Stimulated activated CD8-positive, alpha-beta memory T cell treated with anti-CD3 and anti-CD28 coated beads, Interleukin-15, amount 100 ng/mL, for 1 hour (primary cell): Measurements from ENCODE around the gene ANTXR2.
"Not testable (repeated sequence)": the region's sequence is repeated elsewhere in the genome, so short reads cannot be mapped to it uniquely, and the experiment has no call there.

Experiments used
- DNase-seq: peaks from one replicate; pipeline ENCODE4 v3.0.0-alpha.2; 2020; ENCODE audit warnings: low read depth

ANTXR2 gene

DNA sequence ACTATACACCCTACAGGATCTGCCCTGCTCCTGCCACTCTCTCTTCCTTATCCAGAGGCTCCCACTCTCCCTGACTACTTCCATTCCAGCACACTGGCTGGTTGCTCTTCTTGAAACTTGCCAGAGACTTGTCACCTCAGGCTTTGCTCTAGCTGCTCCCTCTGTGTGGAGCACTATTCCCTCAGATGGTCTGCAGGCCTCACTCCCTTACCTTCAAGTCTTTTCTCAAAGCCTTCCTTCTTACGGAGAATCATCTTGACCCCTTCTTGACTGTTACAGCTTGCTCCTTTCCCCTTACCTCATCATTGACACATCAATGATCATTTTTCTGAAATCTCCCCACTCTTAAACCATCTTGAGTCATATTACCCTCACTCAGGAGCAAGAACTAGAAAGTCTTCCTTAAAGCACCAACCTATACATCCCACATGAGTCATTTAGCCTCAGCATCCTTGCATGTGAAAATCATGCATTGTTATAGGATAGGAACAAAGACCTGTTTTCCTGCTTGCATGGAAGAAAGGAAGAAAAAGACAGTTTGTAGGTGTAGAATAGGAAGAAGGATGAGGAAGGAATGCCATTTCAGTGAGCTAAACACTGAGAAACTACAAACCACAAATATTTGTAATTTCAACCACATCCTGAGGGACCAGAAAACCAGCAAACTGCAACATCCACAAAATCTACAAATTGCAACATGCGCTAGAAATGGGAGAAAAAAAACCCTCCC, 55.7 kb downstream of the ANTXR2 start:
- no peak for DNase-seq

DNA sequence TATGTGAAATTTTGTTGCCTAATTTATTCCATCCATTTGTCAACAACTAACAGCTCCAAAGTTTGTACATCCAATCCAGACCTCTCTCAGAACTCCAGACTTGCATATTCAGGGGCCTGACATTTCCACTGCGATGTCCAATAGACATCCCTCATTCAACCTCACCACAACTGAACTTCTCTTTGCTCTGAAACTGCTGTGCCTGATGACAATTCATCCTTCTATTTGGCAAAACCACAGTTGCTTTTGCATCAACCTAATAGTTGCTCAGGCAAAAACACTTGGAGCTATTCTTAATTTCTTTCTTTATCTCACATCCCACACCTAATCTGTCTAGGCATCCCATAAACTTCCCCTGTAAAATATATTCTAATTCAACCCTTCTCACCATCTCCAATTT, 56.5 kb downstream of the ANTXR2 start:
- DNase-seq, result no peak

- DNase-seq, result no peak
These were observed 57.4 kb downstream of the ANTXR2 start for GRCh38 chr4:80015407-80016189.

GRCh38 chr4:80014531-80014930, 58.5 kb downstream of the ANTXR2 start:
- no peak for DNase-seq

GRCh38 chr4:80012291-80012690, 60.7 kb downstream of the ANTXR2 start:
- DNase-seq, result no peak

- DNase-seq, result no peak
These were observed 61.3 kb downstream of the ANTXR2 start for GRCh38 chr4:80011636-80012236.

DNA sequence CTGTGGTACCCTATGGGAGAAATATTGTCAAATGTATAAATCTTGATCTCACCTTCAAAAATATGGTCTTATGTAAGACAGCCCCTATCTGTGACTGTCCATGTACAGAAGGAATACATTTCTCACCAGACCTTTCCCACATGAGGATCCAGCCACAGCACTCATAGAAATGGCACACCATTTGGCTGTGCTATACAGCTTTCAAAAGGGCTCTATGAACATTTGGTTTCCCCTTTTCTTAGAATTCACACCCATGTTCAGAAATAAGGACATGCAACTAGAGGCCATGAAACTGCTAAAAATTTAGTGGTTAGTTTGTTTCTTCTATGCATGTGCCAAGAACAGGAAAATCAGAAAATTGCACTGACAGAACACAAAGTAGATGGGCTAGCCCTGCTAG, 62.7 kb downstream of the ANTXR2 start:
- no peak for DNase-seq

- no peak for DNase-seq
These were observed 63.2 kb downstream of the ANTXR2 start for GRCh38 chr4:80009806-80010205.

DNA sequence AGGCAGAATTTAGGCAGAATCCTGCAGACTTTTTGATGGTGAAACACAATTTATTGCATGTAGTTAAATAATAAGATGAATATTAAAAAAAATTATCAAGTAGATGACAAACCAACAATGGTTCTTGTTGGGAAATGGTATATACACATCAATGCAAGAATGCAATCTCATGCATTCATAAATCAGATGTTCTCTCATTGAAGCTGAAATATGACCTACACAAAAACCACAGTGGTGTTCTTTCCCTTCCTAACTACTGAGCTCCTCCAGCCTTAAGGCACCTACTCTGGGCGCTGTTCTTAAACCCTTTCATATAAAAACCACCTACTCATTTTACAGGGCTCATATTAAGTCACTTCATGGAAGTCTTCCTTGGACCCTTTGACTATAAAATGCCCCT, 64.1 kb downstream of the ANTXR2 start:
- no peak for DNase-seq

DNA sequence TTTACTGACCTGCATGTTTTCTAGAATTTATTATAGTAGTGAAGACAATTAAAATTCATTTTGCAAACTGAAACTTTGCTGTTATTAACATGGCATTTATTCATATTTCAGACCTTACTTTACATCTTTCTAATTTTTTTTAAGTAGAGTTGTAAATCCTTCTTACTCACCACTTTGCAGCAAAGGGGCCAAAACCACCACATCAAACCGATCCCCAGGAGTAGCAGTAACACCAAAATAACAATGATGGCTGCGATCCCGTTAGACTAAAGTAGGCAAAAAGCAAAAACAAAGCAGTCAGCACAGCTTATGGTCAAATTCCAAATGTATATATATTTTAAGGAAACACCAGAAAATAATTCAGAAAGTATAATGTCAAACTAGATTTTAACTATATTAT, 64.7 kb downstream of the ANTXR2 start:
- no peak for DNase-seq

GRCh38 chr4:80007745-80008149, 65.3 kb downstream of the ANTXR2 start:
- DNase-seq, result no peak

- DNase-seq, result no peak
These were observed 65.9 kb downstream of the ANTXR2 start for GRCh38 chr4:80006935-80007744.

- DNase-seq, result no peak
These were observed 67.2 kb downstream of the ANTXR2 start for GRCh38 chr4:80005863-80006262.

- DNase-seq, result no peak
These were observed 68.7 kb downstream of the ANTXR2 start for GRCh38 chr4:80004319-80004718.

- not testable (repeated sequence) for DNase-seq
These were observed 70.5 kb downstream of the ANTXR2 start for GRCh38 chr4:80002559-80002958.

DNA sequence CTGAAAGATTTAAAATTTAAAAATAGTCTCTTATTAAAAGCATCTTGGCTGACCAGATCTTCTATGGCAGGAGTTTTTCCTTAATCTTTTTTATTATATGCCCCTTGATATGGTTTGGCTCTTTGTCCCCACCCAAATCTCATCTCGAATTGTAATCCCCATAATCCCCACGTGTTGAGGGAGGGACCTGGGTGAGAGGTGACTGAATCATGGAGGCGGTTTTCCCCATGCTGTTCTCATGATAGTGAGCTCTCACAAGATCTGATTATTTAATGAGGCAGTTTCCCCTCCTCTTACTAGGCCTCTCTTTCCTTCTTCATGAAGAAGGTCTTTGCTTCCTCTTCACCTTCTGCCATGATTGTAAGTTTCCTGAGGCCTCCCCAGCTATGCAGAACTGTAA, 74.0 kb downstream of the ANTXR2 start:
- DNase-seq, result not testable (repeated sequence)

GRCh38 chr4:79998201-79998600, 74.8 kb downstream of the ANTXR2 start:
- DNase-seq, result no peak

DNA sequence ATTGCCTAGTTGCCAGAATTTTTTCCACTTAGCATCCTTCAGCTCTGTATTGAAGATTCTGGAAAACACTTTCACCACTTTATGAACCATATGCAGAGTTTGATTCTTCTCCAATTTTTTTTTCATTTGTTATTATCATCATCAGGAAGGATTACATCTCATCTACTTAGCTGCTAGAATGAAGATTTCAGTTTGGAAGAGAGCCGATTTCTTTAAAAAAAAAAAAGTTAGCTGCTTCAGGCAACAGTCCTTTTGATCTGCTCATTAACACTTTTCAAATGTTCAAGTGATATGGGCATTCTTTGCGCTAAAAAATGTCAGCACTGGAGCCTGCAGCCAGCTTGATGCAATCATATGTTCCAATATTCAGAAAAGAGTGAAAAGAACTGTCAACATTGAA, 76.2 kb downstream of the ANTXR2 start:
- DNase-seq, result no peak

DNA sequence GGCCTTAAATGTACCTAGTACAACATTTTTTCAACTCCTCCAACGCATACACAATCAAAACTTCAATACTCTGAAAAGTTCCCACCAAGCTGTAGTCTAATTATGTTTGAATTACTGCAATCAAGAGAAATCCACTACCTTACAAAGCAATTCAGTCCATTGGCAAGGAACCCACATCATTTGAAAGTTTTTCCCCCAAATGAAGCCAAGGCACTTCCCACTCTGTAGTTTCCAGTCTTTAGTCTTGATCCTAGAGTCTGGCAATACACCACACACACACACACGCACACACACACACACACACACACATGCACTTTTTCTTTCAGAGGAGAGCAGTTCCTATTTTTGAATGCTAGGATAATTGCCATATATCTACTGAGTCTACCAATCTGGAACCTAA, 79.6 kb downstream of the ANTXR2 start:
- DNase-seq, result no peak

GRCh38 chr4:79991601-79992000, 81.4 kb downstream of the ANTXR2 start:
- no peak for DNase-seq

GRCh38 chr4:79991100-79991499, 81.9 kb downstream of the ANTXR2 start:
- DNase-seq, result not testable (repeated sequence)

- no peak for DNase-seq
These were observed 85.6 kb downstream of the ANTXR2 start for GRCh38 chr4:79987401-79987800.
